SH-SY5Y (cell line): Measurements from ENCODE around the gene IER3.

Experiments
- GATA2 ChIP-seq: IDR thresholded peaks from 2 replicates; pipeline ENCODE4 v1.6.1; 2011; ENCODE audit warnings: mild to moderate bottlenecking, low read depth, low read length
- GATA3 ChIP-seq: IDR thresholded peaks from 2 replicates; pipeline ENCODE4 v1.6.1; 2011; ENCODE audit warnings: low read depth, mild to moderate bottlenecking, low read length, moderate library complexity

Gene IER3

DNA sequence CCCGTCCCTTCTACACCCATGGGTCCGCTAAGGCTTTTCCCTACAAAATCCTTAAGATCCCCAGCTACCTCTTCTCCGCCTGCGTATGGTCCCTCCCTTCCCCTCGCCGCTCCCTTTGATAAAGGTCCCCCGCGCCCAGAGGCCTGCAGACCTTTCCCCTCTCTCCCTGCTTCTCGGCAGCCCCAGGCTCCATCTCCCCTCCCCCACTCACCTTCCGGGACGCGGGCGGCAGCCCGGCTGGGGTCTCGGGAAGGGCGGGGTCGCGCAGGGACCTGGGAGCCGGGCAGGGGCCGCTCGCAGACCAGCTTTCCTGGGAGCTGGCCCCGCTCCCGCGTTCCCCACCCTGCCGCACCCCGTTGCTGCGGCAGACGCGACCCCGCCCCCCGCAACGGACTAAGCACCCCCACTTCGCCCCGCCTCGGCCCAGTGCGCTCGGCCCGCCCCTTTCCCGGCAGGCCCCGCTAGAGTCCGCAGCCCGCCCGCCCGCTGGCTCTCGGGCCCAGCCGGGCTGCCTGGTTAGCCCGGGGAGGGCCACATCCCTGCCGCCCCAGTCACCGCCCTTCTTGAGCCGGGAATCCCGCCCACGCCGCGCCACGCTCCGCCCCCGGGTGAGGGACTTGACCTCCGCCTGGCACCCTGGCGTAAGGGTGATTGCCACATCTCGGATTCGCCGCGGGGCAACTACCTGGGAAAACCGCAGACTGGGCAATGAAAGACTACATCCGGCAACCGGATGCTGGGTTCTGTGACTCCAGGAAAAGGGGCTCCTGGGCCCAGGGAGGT is 1.8 kb downstream of the IER3 start, which contains the start of gene FLOT1:
Gene FLOT1 (minus strand): TSS at position 372 of the 783 bp plus-strand sequence. CDS start 498 bp downstream, outside the sequence.
- TF ChIP-seq GATA2 (no peak), GATA3 (no peak)

DNA sequence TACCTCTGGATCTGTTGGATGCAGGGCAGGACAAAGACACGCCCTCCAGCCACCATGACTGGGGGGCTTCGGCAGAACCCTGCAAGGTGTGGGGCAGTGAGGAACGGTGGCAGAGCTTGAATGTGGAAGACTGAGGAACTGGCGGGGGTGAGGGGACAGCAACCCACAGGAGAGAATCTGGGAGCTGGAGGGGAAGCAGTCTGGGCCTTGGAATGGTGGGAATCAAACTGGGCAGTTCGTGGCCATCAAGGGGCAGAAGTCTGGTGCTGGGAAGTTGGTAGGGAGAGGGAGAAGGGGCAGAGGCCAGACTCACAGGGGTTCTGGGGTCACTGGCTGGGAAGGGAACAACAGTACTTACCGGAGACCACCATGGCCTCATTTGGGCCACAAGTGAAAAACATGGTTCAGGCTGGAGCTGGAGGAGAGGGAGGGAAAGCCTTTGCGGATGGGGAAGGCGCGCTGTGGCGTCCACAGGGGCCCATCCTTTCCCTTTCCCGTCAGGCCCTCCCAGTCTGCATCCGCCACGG is 2.5 kb downstream of the IER3 start:
- no peak for TF ChIP-seq GATA2

GRCh38 chr6:30741063-30741779 is 3.1 kb downstream of the IER3 start:
- no peak for TF ChIP-seq GATA2
- no peak for TF ChIP-seq GATA3

GRCh38 chr6:30740540-30740870 is 3.8 kb downstream of the IER3 start:
- TF ChIP-seq GATA2 (no peak), GATA3 (no peak)

DNA sequence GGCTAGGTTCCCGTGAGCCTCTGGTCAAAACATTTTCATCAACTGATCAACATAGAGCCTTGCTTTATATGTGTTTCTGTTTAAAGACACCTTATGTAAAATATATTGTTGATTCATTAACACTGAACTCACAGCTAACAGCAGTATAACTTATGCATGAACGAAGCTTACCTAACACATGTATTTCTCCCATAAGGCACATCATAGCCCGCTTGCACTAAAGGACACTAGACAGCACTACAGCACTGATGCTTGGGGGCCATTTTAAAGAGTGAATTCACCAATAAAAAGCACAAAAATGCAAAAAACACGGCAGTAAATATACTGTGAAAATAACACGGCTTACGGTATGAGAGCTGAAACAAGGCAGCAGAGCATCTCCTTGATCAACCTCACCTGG is 5.8 kb downstream of the IER3 start:
- TF ChIP-seq GATA2 (no peak), GATA3 (no peak)

GRCh38 chr6:30735668-30736314 is 8.6 kb downstream of the IER3 start:
- TF ChIP-seq GATA3 (no peak), GATA2 (no peak)

- TF ChIP-seq GATA2 (no peak), GATA3 (no peak)
Observed at GRCh38 chr6:30732237-30732943, 12.0 kb downstream of the IER3 start.

- TF ChIP-seq GATA2 = no peak
- no peak for TF ChIP-seq GATA3
Observed at GRCh38 chr6:30730601-30731435, 13.5 kb downstream of the IER3 start.

DNA sequence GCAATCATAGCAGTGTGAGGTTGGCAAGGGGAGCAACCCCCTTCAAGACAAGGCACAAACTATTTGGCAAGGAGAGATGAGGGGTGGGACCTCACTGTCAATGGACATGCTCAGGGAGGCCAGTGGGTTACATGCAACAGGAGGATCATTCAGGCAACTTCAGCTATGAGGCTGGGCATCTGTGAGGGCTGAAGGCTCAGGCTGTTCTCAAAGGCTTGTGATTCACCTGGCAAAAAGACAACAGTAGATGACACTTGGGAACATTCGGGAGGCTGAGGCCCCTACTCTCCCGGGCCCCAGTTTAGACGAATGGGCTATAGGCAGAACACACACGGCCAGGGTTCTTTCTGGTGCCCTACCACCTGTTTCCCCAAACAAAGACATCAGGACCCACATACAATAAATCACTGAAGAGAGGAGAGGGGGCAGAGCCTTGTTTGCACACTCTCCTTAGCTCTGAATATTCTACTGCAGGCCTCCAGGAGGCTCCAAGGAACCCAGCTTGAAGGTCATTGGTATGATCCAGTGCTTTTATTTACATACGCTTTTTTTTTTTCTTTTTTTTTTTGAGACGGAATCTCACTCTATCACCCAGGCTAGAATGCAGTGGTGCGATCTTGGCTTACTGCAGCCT is 16.3 kb downstream of the IER3 start:
- TF ChIP-seq GATA2 (no peak), GATA3 (no peak)

GRCh38 chr6:30726506-30727413 is 17.6 kb downstream of the IER3 start:
- TF ChIP-seq GATA2 (no peak), GATA3 (no peak)

DNA sequence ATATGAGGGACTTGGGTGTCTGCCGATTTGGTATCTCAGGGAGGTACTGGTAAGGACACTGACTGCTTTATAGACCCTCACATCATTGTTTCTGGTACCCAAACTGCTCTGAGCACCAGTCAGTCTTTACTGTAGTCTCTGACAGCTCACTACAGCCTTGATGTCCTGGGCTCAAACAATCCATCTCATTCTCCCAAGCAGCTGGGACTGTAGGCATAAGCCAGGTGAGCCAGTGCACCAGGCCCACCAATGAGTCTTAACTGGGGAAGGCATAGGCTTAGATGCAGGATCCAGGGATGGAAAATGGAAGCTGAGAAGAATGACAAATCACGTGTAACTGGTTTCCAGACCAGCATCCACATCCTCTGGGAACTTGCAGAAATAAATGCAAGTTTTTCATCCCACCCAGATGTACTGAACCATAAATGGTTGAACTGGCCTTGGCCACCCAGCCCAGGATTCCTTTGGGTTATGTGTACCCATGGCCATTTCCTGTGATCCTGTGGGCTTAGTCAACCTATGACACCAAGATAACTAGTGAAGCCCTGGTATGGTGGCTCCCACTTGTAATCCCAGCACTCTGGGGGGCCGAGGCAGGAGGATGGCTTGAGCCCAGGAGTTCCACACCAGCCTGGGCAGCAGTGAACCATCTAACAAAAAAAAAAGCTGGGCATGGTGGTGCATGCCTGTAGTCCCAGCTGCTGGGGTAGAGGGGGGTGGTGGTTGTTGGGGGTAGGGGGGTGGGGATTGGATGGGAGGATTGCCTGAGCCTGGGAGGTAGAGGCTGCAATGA is 18.4 kb downstream of the IER3 start:
- no peak for TF ChIP-seq GATA2
- no peak for TF ChIP-seq GATA3
